Thyroid gland (tissue), 4 donors: ENCODE results near the gene MAGI1.

Experiments
- POLR2A ChIP-seq, 2 donors: fragments of 450-650 bp; IDR thresholded peaks; one replicate each; pipeline ENCODE4 v1.6.1; 2017; ENCODE audit warnings: antibody characterized with exemption in 2 of 2, mild to moderate bottlenecking in 2 of 2, moderate library complexity in 1 of 2
- TF ChIP-seq, protein P1 (sequence below), 6 experiments: fragments of 200-600 bp in 3 of 6; fragments of 450-650 bp in 3 of 6; sonication (generic) in 3 of 6; IDR thresholded peaks; one replicate each; pipeline ENCODE4 v1.5.1; 2016 to 2019; ENCODE audit warnings: antibody characterized with exemption in 6 of 6, mild to moderate bottlenecking in 2 of 6, inconsistent platforms in 1 of 6, moderate library complexity in 1 of 6

GRCh38 chr3:65850261-65850660, 188.5 kb downstream of the MAGI1 start:
- TF ChIP-seq, protein P1, sequence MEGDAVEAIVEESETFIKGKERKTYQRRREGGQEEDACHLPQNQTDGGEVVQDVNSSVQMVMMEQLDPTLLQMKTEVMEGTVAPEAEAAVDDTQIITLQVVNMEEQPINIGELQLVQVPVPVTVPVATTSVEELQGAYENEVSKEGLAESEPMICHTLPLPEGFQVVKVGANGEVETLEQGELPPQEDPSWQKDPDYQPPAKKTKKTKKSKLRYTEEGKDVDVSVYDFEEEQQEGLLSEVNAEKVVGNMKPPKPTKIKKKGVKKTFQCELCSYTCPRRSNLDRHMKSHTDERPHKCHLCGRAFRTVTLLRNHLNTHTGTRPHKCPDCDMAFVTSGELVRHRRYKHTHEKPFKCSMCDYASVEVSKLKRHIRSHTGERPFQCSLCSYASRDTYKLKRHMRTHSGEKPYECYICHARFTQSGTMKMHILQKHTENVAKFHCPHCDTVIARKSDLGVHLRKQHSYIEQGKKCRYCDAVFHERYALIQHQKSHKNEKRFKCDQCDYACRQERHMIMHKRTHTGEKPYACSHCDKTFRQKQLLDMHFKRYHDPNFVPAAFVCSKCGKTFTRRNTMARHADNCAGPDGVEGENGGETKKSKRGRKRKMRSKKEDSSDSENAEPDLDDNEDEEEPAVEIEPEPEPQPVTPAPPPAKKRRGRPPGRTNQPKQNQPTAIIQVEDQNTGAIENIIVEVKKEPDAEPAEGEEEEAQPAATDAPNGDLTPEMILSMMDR (IDR thresholded peaks at IDR 0.05): no peak
- no peak for TF ChIP-seq POLR2A (IDR thresholded peaks at IDR 0.05)
